ENCODE results near the gene WSB1.
"Not testable (repeated sequence)": the region's sequence is repeated elsewhere in the genome, so short reads cannot be mapped to it uniquely, and the experiment has no call there.

GRCh38 chr17:27254802-27255201, 39.1 kb upstream of the WSB1 start:
- not testable (repeated sequence) for TF ChIP-seq CTCF (IDR thresholded peaks at IDR 0.05; ENCODE audit: insufficient read depth, low read length, poor library complexity, severe bottlenecking); EZH2phosphoT487 (conservative IDR thresholded peaks at IDR 0.05; ENCODE audit: low read length)
